HCT116 (cell line): ENCODE data around the gene ENTPD3. TPM values are rescaled to one million over a fixed set of nuclear protein-coding genes. Genes with fewer than 3 reads are reported as not detected.

Source experiments
- ATAC-seq: fragments of 200-7000 bp; cut with Tn5 transposase; 2 replicates; pipeline ENCODE4 v1.9.1; 2020; ENCODE audit warnings: mild to moderate bottlenecking, moderate library complexity
- BruUV-seq: library from RNA; stranded (reverse); fragments of 400-500 nt; replicated peaks from 2 replicates; lab custom pipeline; 2021; lab: Mats Ljungman, UMichigan
- CTCF ChIA-PET: fragments of 300-600 bp; sonication (Branson Sonifier 250); formaldehyde crosslinking; loops from one replicate; lab custom pipeline; 2021; ENCODE audit warnings: antibody characterized with exemption; lab: Charles Lee
- POLR2A ChIA-PET: fragments of 300-600, 350-600 bp; sonication (Branson Sonifier 250); formaldehyde crosslinking; loops from one replicate; lab custom pipeline; 2021; ENCODE audit warnings: antibody characterized with exemption; lab: Charles Lee
- RAD21 ChIA-PET, 2 experiments: fragments of 300-600 bp; sonication (Branson Sonifier 250); formaldehyde crosslinking; loops; one replicate each; lab custom pipeline; 2023; ENCODE audit warnings: low total read pairs in 2 of 2; ENCODE audit not compliant: uncharacterized antibody in 2 of 2, unreplicated experiment in 2 of 2, low non-redundant PET in 1 of 2; lab: Charles Lee
- DNase-seq: peaks from one replicate; pipeline ENCODE4 v3.0.0-alpha.2; 2010; ENCODE audit warnings: low read depth, low spot score
- H2AFZ ChIP-seq: fragments of 200-600 bp; shearing (Covaris generic), sonication (generic); 2 replicates; pipeline ENCODE4 v1.6.1; 2017; ENCODE audit warnings: low read depth, mixed run types, mixed read lengths, antibody characterized with exemption, low read length; ENCODE audit not compliant: poor library complexity, severe bottlenecking
- H3K27ac ChIP-seq: 2 replicates; pipeline ENCODE4 v1.5.1; 2012; ENCODE audit warnings: low read depth, low read length
- H3K27me3 ChIP-seq: fragments of 200-600 bp; sonication (generic); 2 replicates; pipeline ENCODE4 v1.6.1; 2016; ENCODE audit warnings: mixed run types, low read length, mixed read lengths; ENCODE audit not compliant: insufficient read depth
- H3K36me3 ChIP-seq, 2 experiments: fragments of 200-500 bp in 1 of 2; fragments of 200-600 bp in 1 of 2; sonication (Bioruptor generic) in 1 of 2; sonication (generic) in 1 of 2; 2 replicates each; pipeline versions ENCODE4 v1.5.1 to v1.6.1; 2014 to 2016; ENCODE audit warnings: low read length in 2 of 2, inconsistent platforms in 1 of 2, mixed read lengths in 1 of 2, mixed run types in 1 of 2; ENCODE audit not compliant: insufficient read depth in 2 of 2, control insufficient read depth in 1 of 2
- H3K4me1 ChIP-seq, 2 experiments: fragments of 200-600 bp in 1 of 2; sonication (generic) in 1 of 2; 2 replicates each; pipeline versions ENCODE4 v1.5.1 to v1.6.1; 2012 to 2017; ENCODE audit warnings: low read length in 2 of 2, inconsistent platforms in 1 of 2, mild to moderate bottlenecking in 1 of 2, mixed read lengths in 1 of 2, mixed run types in 1 of 2, moderate library complexity in 1 of 2; ENCODE audit not compliant: insufficient read depth in 2 of 2, control insufficient read depth in 1 of 2
- H3K4me2 ChIP-seq: fragments of 200-600 bp; sonication (generic); 2 replicates; pipeline ENCODE4 v1.6.1; 2017; ENCODE audit warnings: mixed run types, low read length, mixed read lengths
- H3K4me3 ChIP-seq, 2 experiments: fragments of 200-600 bp in 1 of 2; sonication (generic) in 1 of 2; replicated peaks in 1 of 2; 2 replicates each; pipeline ENCODE4 v1.5.1; 2011 to 2016; ENCODE audit warnings: low read length in 2 of 2, control low read depth in 1 of 2, low read depth in 1 of 2, mild to moderate bottlenecking in 1 of 2, mixed read lengths in 1 of 2, mixed run types in 1 of 2
- H3K79me2 ChIP-seq: fragments of 200-600 bp; sonication (generic); 2 replicates; pipeline ENCODE4 v1.6.1; 2017; ENCODE audit warnings: mild to moderate bottlenecking, mixed run types, low read length, moderate library complexity, mixed read lengths; ENCODE audit not compliant: insufficient read depth
- H3K9ac ChIP-seq: fragments of 200-600 bp; sonication (generic); 2 replicates; pipeline ENCODE4 v1.6.1; 2016; ENCODE audit warnings: low read length, mixed read lengths
- H3K9me2 ChIP-seq: fragments of 200-600 bp; sonication (generic), shearing (Covaris generic); 2 replicates; pipeline ENCODE4 v1.6.1; 2017; ENCODE audit warnings: mixed run types, mild to moderate bottlenecking, moderate library complexity; ENCODE audit not compliant: insufficient read depth
- H3K9me3 ChIP-seq, 2 experiments: fragments of 200-500 bp in 1 of 2; fragments of 200-600 bp in 1 of 2; sonication (Bioruptor generic) in 1 of 2; sonication (generic) in 1 of 2; 2 replicates each; pipeline ENCODE4 v1.6.1; 2014 to 2017; ENCODE audit warnings: low read length in 2 of 2, mixed read lengths in 2 of 2, inconsistent platforms in 1 of 2, low read depth in 1 of 2, mild to moderate bottlenecking in 1 of 2, mixed run types in 1 of 2, moderate library complexity in 1 of 2; ENCODE audit not compliant: control insufficient read depth in 1 of 2, insufficient read depth in 1 of 2
- H4K20me1 ChIP-seq: fragments of 200-600 bp; sonication (generic), shearing (Covaris generic); 2 replicates; pipeline ENCODE4 v1.6.1; 2017; ENCODE audit warnings: mixed run types, mild to moderate bottlenecking, moderate library complexity; ENCODE audit not compliant: insufficient read depth
- CBX3 ChIP-seq: IDR thresholded peaks from 2 replicates; pipeline ENCODE4 v1.6.1; 2012; ENCODE audit warnings: low read depth
- ELF1 ChIP-seq: IDR thresholded peaks from 2 replicates; pipeline ENCODE4 v1.6.1; 2012; ENCODE audit warnings: low read depth, borderline replicate concordance
- EZH2phosphoT487 ChIP-seq: fragments of 200-600 bp; IDR thresholded peaks from 2 replicates; pipeline ENCODE4 v1.6.1; 2018; ENCODE audit warnings: antibody characterized with exemption, borderline replicate concordance
- FOSL1 ChIP-seq: IDR thresholded peaks from 2 replicates; pipeline ENCODE4 v1.6.1; 2012; ENCODE audit warnings: low read depth
- RAD21 ChIP-seq: IDR thresholded peaks from 2 replicates; pipeline ENCODE4 v1.6.1; 2012; ENCODE audit warnings: low read depth, mild to moderate bottlenecking
- ZFX ChIP-seq: fragments of 450-650 bp; IDR thresholded peaks from 2 replicates; pipeline ENCODE4 v1.6.1; 2017
- intact Hi-C: fragments of 100-400 bp; cut with micrococcal nuclease; formaldehyde crosslinking; loops from 2 replicates; pipeline ENCODE4 v1.10.0; 2022
- total RNA-seq: library from RNA; stranded (reverse); gene quantifications from one replicate; pipeline ENCODE4 v1.2.1, GENCODE V29; 2021; ENCODE audit not compliant: unreplicated experiment

The ENTPD3 gene
- total RNA-seq, 1 experiment from 2014 or later: not detected

DNA sequence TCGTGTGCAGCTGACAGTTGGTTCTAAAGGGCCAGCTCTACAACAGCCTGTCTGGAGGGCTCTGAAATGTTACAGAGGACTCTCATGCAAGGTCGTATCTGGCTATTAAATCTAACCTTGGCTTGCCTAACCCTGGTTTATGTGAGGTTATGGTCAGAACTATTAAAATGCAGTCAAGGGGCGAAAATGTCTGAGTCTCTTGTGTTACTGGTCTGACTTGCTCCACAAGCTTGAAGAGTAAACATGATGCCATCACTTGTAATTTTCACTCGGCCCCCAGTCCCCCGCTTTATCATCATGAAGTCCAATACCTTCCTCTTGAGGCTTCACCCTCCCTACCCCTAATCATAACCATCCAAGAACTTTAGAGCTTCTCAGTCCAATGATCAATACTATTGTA, 9.4 kb downstream of the ENTPD3 start:
- H2AFZ ChIP-seq: no peak overlapping the region
- BruUV-seq: no TSS peak
- no peak for ATAC-seq
- H3K9ac ChIP-seq: no peak overlapping the region
- ChIA-PET CTCF (no interaction called here), RAD21 (no interaction called here), POLR2A (no interaction called here)
- no peak overlapping the region for H3K27ac ChIP-seq
- no peaks in the 10 kb centered on the region for H3K9me2 ChIP-seq
- no peaks in the 10 kb centered on the region for H3K4me1 ChIP-seq
- TF ChIP-seq ELF1: no peak
- DNase-seq: no peak
- H3K79me2 ChIP-seq: no peaks in the 10 kb centered on the region
- H3K27me3 ChIP-seq: no peaks in the 10 kb centered on the region
- no peak overlapping the region for H3K4me2 ChIP-seq
- H4K20me1 ChIP-seq: no peaks in the 10 kb centered on the region
- intact Hi-C loops: no loop called here
- no peak overlapping the region for H3K4me3 ChIP-seq
- no peaks in the 10 kb centered on the region for H3K36me3 ChIP-seq
- no peaks in the 10 kb centered on the region for H3K9me3 ChIP-seq

DNA sequence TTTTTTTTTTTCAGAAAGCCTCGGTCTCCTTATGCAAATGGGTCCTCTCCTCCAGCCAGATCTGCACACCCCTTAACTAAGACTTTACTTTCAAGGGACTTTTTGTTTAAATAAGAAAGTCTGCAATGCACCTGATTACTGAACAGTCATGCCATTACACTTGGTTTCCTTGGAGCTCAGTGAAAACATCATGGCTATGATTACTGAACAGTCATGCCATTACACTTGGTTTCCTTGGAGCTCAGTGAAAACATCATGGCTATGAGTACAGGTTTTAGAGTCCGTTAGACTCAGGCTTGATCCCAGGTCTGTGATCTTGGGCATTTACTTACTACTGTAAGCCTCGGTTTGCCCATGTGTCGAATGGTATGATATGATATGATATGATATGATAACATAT, 10.1 kb downstream of the ENTPD3 start:
- ATAC-seq: no peak
- POLR2A ChIA-PET: no interaction called here
- DNase-seq: no peak
- H4K20me1 ChIP-seq: no peaks in the 10 kb centered on the region
- no peak overlapping the region for H2AFZ ChIP-seq
- no TSS peak for BruUV-seq
- H3K9me2 ChIP-seq: no peaks in the 10 kb centered on the region
- no peak overlapping the region for H3K27ac ChIP-seq
- H3K27me3 ChIP-seq: no peaks in the 10 kb centered on the region
- H3K4me2 ChIP-seq: no peak overlapping the region
- H3K9me3 ChIP-seq: no peaks in the 10 kb centered on the region
- H3K9ac ChIP-seq: no peak overlapping the region
- no peaks in the 10 kb centered on the region for H3K36me3 ChIP-seq
- TF ChIP-seq FOSL1: no peak
- no peak for TF ChIP-seq RAD21
- no peak for TF ChIP-seq ZFX
- TF ChIP-seq CBX3: no peak
- no peak for TF ChIP-seq EZH2phosphoT487
- CTCF ChIA-PET: no interaction called here
- H3K4me1 ChIP-seq: no peaks in the 10 kb centered on the region
- intact Hi-C loops: no loop called here
- H3K79me2 ChIP-seq: no peaks in the 10 kb centered on the region
- RAD21 ChIA-PET: no interaction called here
- no peak overlapping the region for H3K4me3 ChIP-seq
